GM18868 (cell line): Measurements from ENCODE around the gene CFAP58.
A peak's percentile ranks its signal among the peaks of the same experiment; 100 is the strongest.

Experiments
- ATAC-seq: cut with Tn5 transposase; IDR thresholded peaks from one replicate; pipeline ENCODE4 v1.9.1; 2021; ENCODE audit warnings: mild to moderate bottlenecking, moderate library complexity; ENCODE audit not compliant: unreplicated experiment

CFAP58 gene

GRCh38 chr10:104321725-104322415 lies 31.8 kb upstream of the CFAP58 start:
- ATAC-seq: no peak

DNA sequence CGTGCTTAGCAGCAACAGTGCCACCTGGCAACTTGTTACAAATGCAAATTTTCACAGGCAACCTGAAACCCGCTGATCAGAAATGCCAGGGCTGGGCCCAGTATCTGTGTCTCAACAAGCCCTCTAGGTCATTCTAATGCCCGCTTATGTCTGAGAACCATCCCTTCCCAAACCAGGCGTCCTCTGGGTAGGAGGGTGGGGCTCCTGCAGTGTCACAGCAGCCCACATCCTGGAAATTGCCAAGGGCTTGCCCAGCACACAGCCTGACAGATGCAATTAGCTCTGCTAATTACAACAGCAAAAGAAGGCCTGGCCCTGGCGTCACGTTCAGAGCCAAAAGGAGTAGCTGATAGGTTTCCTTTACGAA lies 31.2 kb upstream of the CFAP58 start:
- no peak for ATAC-seq

GRCh38 chr10:104323085-104323484 lies 30.5 kb upstream of the CFAP58 start:
- no peak for ATAC-seq

- no peak for ATAC-seq
Measured at GRCh38 chr10:104323760-104324201, 29.9 kb upstream of the CFAP58 start.

DNA sequence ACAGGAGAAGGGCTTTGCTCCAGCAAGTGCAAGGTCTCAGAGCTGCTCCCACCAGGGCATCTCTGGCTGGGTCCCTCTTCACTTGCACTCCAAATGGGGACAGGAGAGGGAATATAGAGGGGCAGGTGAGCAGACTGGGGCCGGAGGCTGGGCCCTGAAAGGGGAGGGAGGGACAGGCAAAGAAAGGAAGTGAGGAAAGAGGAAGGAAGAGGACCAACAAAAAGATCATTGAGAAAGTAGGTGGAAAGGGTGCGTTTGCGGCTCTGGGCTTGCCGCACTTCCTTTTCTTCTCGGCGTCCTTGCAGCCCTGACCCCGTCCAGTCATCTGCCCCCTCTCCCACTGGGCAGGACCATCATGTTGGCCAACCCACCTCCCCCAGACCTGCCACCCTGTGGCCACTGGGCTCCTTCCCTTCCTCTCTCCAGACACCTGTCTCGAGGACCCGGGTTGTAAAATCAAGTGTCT lies 29.4 kb upstream of the CFAP58 start:
- no peak for ATAC-seq

DNA sequence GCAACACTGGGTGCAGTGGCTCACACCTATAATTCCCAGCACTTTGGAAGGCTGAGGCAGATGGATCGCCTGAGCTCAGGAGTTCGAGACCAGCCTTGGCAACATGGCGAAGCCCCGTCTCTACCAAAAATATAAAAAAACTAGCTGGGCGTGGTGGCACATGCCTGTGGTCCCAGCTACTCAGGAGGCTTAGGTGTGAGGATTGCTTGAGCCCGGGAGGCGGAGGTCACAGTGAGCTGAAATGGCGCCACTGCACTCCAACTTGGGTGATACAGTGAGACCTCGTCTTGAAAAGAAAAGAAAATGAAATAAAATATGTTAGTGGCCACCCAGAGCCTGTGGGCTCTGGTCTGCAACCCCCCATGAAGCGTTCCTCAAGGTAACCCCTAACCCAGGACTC lies 28.7 kb upstream of the CFAP58 start:
- ATAC-seq: no peak

- no peak for ATAC-seq
Measured at GRCh38 chr10:104325436-104326435, 27.9 kb upstream of the CFAP58 start.

- no peak for ATAC-seq
Measured at GRCh38 chr10:104326991-104327610, 26.5 kb upstream of the CFAP58 start.

DNA sequence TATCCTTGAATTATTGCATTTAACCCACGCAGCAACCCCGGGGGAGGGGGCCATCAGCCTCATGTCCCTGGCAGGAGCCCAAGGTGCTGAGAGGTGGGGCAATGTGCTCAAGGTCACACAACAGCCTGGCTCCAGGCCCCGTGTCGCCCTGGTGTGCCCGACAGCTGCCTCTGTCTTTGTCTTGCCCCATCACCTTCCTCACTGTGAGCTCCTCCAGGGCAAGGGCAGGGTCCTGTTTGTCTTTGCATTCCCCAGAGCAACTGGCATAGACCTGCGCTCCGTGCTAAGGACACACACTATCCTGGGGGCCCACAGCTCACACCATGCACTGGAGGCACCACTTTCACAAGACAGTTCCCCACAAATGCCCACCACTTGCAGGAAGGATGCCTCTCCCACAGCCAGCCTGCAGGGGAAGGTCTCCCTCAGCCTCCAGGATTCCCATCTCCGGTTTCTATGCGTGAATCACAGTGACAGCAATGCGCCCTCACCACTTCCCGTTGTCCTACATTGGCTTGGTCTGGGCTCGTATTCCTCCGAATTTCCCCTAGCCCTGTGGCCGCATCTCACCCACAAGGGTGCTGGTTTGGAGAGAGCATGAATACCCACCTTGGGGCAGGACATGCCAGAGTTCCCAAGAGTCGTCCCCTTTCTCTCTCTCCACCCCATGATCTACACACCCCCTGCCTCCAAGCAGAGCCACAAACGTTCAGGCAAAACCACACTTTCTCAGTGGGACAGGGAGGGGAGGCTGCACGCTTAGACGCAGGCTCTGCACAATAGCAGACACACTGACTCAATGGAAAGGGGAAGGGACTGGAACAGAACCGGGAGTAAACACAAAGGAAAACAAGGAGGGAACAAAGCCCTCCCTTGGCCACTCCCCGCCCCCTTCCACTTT lies 25.6 kb upstream of the CFAP58 start:
- no peak for ATAC-seq

GRCh38 chr10:104328646-104328895 lies 25.1 kb upstream of the CFAP58 start:
- peak; percentile 2 for ATAC-seq

GRCh38 chr10:104328896-104329710 lies 24.5 kb upstream of the CFAP58 start:
- peak; percentile 64 for ATAC-seq

DNA sequence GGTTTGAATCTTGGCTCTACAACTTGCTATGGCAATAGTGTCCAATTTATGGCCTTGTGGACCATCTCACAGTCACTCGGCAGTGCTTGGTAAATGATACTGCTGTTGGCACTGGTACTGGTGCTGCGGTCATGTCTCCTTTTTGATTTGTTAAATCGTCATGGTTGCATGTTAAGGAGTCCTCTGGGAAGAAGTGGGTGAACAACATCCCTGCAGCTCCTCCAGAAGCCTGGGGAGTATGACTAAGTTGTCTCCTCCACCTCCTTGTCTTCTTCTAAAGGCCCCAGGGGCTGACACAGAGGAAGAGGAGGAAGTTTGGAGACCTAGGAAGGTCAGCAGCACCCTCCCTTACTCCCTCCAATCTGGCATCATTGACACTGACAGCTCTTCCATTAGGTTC lies 23.9 kb upstream of the CFAP58 start:
- ATAC-seq: no peak

GRCh38 chr10:104330168-104331110 lies 23.2 kb upstream of the CFAP58 start:
- ATAC-seq: no peak

DNA sequence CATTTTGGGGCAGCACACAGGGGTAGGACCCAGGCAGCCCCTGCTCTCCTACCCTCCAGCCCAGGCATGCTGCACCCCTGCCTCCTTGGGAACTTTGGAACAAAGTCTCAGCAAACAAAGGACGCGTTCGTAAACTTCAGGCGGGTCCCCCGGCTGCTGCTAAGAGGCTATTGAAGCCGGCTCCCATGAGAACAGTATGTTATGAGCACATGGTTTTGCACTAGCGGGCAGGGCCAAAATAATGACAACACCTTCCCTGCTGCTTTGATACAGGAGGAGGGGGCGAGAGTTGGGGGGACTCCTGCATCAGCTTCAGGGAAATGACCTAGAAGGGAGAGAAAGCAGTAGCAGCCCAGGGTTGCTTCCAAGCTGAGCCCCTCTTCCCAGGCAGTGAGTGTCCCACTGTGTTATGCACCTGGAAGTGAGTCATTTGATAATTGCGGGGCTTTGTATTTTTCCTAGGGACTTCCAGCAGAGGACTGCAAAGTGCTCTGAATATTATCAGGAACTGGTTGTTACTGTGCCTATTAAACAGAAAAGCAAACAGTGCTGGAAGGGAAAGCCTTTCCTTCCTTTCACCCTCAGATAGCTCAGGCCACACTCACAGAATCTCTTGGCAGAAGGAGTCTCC lies 22.3 kb upstream of the CFAP58 start:
- no peak for ATAC-seq

- no peak for ATAC-seq
Measured at GRCh38 chr10:104332243-104333031, 21.2 kb upstream of the CFAP58 start.

DNA sequence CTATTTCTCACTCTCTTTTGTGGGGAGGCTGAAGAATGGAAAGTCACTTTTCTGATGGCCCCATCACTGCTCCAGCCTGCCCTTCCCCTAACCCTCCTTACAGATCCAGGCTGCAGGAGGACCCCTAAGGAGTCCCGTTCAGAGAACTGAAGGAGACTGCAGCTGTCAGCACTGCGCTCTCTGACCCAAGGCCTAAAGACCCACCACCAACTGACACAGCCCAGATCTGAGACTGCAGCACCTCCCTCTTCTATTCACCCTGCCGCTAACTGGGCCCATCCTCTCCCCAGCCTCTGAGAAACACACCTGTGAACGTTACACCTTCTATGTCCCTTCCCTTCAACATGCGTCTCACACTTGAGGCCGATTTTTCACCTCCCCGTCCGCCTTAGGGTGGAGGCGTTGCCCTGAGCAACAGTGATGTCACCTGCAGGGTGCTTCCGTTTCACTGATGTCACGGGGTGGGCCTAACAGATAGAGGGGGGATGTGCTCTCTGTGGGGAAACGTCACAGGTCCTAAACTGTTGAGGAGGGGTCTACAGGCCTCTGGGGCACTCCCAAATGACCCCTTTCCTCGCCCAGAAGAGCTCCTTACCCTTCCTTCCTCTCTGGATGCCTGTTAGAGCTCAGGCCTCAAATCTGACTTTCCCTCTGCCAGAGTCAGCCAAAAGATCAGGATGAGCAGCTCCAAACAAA lies 20.5 kb upstream of the CFAP58 start:
- no peak for ATAC-seq
